H9 (cell line): ENCODE results near the gene CACNA1F. TPM values are rescaled to one million over a fixed set of nuclear protein-coding genes. Genes with fewer than 3 reads are reported as not detected.

Experiments
- DNase-seq: peaks from one replicate; pipeline ENCODE4 v3.0.0-alpha.2; 2017
- H2AFZ ChIP-seq: one replicate; pipeline ENCODE4 v1.6.1; 2013; ENCODE audit warnings: mild to moderate bottlenecking, low read length, control low read depth, moderate library complexity
- H2AK5ac ChIP-seq: 2 replicates; pipeline ENCODE4 v1.6.1; 2013; ENCODE audit warnings: low read length, control low read depth, mixed read lengths; ENCODE audit not compliant: insufficient read length
- H2BK120ac ChIP-seq: one replicate; pipeline ENCODE4 v1.6.1; 2013; ENCODE audit warnings: low read depth, mild to moderate bottlenecking, low read length, control low read depth, inconsistent platforms; ENCODE audit not compliant: poor library complexity, severe bottlenecking
- H2BK12ac ChIP-seq: 2 replicates; pipeline ENCODE4 v1.6.1; 2013; ENCODE audit warnings: low read length, control low read depth, mixed read lengths, low read depth; ENCODE audit not compliant: insufficient read length
- H2BK15ac ChIP-seq: 2 replicates; pipeline ENCODE4 v1.6.1; 2013; ENCODE audit warnings: low read depth, low read length, control low read depth
- H2BK20ac ChIP-seq: one replicate; pipeline ENCODE4 v1.6.1; 2013; ENCODE audit warnings: low read depth, mild to moderate bottlenecking, low read length, control low read depth, inconsistent platforms; ENCODE audit not compliant: poor library complexity, severe bottlenecking
- H2BK5ac ChIP-seq: 2 replicates; pipeline ENCODE4 v1.6.1; 2013; ENCODE audit warnings: low read length, control low read depth, mixed read lengths; ENCODE audit not compliant: insufficient read length
- H3K14ac ChIP-seq: 2 replicates; pipeline ENCODE4 v1.6.1; 2013; ENCODE audit warnings: low read length, control low read depth; ENCODE audit not compliant: insufficient read depth
- H3K18ac ChIP-seq: 2 replicates; pipeline ENCODE4 v1.6.1; 2013; ENCODE audit warnings: low read depth, mild to moderate bottlenecking, mixed read lengths, low read length, control low read depth; ENCODE audit not compliant: insufficient read length
- H3K23ac ChIP-seq: 2 replicates; pipeline ENCODE4 v1.6.1; 2013; ENCODE audit warnings: low read length, control low read depth, mixed read lengths, low read depth; ENCODE audit not compliant: insufficient read length
- H3K23me2 ChIP-seq: 2 replicates; pipeline ENCODE4 v1.6.1; 2013; ENCODE audit warnings: low read depth, mild to moderate bottlenecking, mixed read lengths, low read length, control low read depth; ENCODE audit not compliant: insufficient read length, poor library complexity, severe bottlenecking
- H3K27ac ChIP-seq: 2 replicates; pipeline ENCODE4 v1.5.1; 2013; ENCODE audit warnings: low read length, control low read depth, mixed read lengths, low read depth; ENCODE audit not compliant: insufficient read length
- H3K27me3 ChIP-seq: 2 replicates; pipeline ENCODE4 v1.6.1; 2013; ENCODE audit warnings: low read length, control low read depth, inconsistent platforms; ENCODE audit not compliant: insufficient read depth
- H3K4ac ChIP-seq: 2 replicates; pipeline ENCODE4 v1.6.1; 2013; ENCODE audit warnings: low read depth, mild to moderate bottlenecking, control low read depth, inconsistent platforms, low read length, moderate library complexity
- H3K4me1 ChIP-seq: 2 replicates; pipeline ENCODE4 v1.6.1; 2013; ENCODE audit warnings: low read length, control low read depth, inconsistent platforms; ENCODE audit not compliant: insufficient read depth
- H3K4me2 ChIP-seq: 2 replicates; pipeline ENCODE4 v1.6.1; 2013; ENCODE audit warnings: low read length, control low read depth, mixed read lengths; ENCODE audit not compliant: insufficient read length, insufficient read depth
- H3K56ac ChIP-seq: 2 replicates; pipeline ENCODE4 v1.6.1; 2013; ENCODE audit warnings: low read depth, mild to moderate bottlenecking, mixed read lengths, low read length, control low read depth; ENCODE audit not compliant: insufficient read length
- H3K79me1 ChIP-seq: 2 replicates; pipeline ENCODE4 v1.6.1; 2013; ENCODE audit warnings: low read depth, mild to moderate bottlenecking, moderate library complexity, low read length, control low read depth, inconsistent platforms; ENCODE audit not compliant: insufficient read depth, poor library complexity, severe bottlenecking
- H3K79me2 ChIP-seq: 2 replicates; pipeline ENCODE4 v1.6.1; 2013; ENCODE audit warnings: low read length, control low read depth, inconsistent platforms; ENCODE audit not compliant: insufficient read depth
- H3K9ac ChIP-seq: 2 replicates; pipeline ENCODE4 v1.6.1; 2013; ENCODE audit warnings: low read length, control low read depth, mixed read lengths; ENCODE audit not compliant: insufficient read length; ENCODE audit errors: extremely low read depth
- H3K9me3 ChIP-seq: one replicate; pipeline ENCODE4 v1.6.1; 2013; ENCODE audit warnings: low read depth, low read length, inconsistent platforms; ENCODE audit not compliant: control insufficient read depth
- H3T11ph ChIP-seq: one replicate; pipeline ENCODE4 v1.6.1; 2013; ENCODE audit warnings: mild to moderate bottlenecking, low read length, control low read depth, inconsistent platforms
- H4K20me1 ChIP-seq: one replicate; pipeline ENCODE4 v1.6.1; 2013; ENCODE audit not compliant: control insufficient read depth, insufficient read length, insufficient read depth
- H4K5ac ChIP-seq: 2 replicates; pipeline ENCODE4 v1.6.1; 2013; ENCODE audit warnings: low read depth, mild to moderate bottlenecking, mixed read lengths, low read length, control low read depth; ENCODE audit not compliant: insufficient read length
- H4K8ac ChIP-seq: replicated peaks from 2 replicates; pipeline ENCODE4 v1.6.1; 2013; ENCODE audit warnings: low read length, control low read depth, mixed read lengths, low read depth; ENCODE audit not compliant: insufficient read length
- H4K91ac ChIP-seq: 2 replicates; pipeline ENCODE4 v1.6.1; 2013; ENCODE audit warnings: low read depth, mild to moderate bottlenecking, moderate library complexity, mixed read lengths, low read length, control low read depth; ENCODE audit not compliant: insufficient read length
- H3K27ac Mint-ChIP-seq, 3 experiments: 2 replicates in 2 of 3; 3 replicates in 1 of 3; pipeline ENCODE4 v1.8.0; 2020 to 2021; ENCODE audit warnings: mixed read lengths in 3 of 3, mild to moderate bottlenecking in 1 of 3, moderate library complexity in 1 of 3
- H3K27me3 Mint-ChIP-seq: 2 replicates; pipeline ENCODE4 v1.8.0; 2021; ENCODE audit warnings: low read depth, mild to moderate bottlenecking, moderate library complexity, mixed read lengths
- H3K36me3 Mint-ChIP-seq, 3 experiments: 2 replicates in 2 of 3; 3 replicates in 1 of 3; pipeline ENCODE4 v1.8.0; 2020 to 2021; ENCODE audit warnings: low read depth in 3 of 3, mixed read lengths in 3 of 3; ENCODE audit not compliant: insufficient read depth in 1 of 3
- H3K4me1 Mint-ChIP-seq, 2 experiments: 2 replicates each; pipeline ENCODE4 v1.8.0; 2020; ENCODE audit warnings: mixed read lengths in 2 of 2
- H3K4me3 Mint-ChIP-seq, 2 experiments: 2 replicates in 1 of 2; 3 replicates in 1 of 2; pipeline ENCODE4 v1.8.0; 2020 to 2021; ENCODE audit warnings: mild to moderate bottlenecking in 2 of 2, mixed read lengths in 2 of 2, moderate library complexity in 1 of 2
- H3K9me3 Mint-ChIP-seq, 2 experiments: 2 replicates in 1 of 2; 3 replicates in 1 of 2; pipeline ENCODE4 v1.8.0; 2020; ENCODE audit warnings: mild to moderate bottlenecking in 2 of 2, mixed read lengths in 2 of 2, moderate library complexity in 1 of 2
- CTCF ChIP-seq: fragments of 200-600 bp; sonication (generic); conservative IDR thresholded peaks from 3 replicates; pipeline ENCODE4 v1.8.0; 2021; ENCODE audit warnings: antibody characterized with exemption, mild to moderate bottlenecking
- WGBS: extraction: QIAGEN DNeasy Blood & Tissue Kit; methylation state at CpG from one replicate; pipeline ENCODE4 v1.1.7; 2013; ENCODE audit warnings: missing lambda C conversion rate, low lambda C conversion rate, mixed read lengths; ENCODE audit not compliant: insufficient read length; ENCODE audit errors: extremely low coverage; 5-methylcytosine and 5-hydroxymethylcytosine counted together
- total RNA-seq: library from RNA; stranded (reverse); gene quantifications from 2 replicates; pipeline ENCODE4 v1.2.1, GENCODE V29; 2021

Gene CACNA1F
- total RNA-seq, 1 experiment from 2014 or later: 1.4 TPM

DNA sequence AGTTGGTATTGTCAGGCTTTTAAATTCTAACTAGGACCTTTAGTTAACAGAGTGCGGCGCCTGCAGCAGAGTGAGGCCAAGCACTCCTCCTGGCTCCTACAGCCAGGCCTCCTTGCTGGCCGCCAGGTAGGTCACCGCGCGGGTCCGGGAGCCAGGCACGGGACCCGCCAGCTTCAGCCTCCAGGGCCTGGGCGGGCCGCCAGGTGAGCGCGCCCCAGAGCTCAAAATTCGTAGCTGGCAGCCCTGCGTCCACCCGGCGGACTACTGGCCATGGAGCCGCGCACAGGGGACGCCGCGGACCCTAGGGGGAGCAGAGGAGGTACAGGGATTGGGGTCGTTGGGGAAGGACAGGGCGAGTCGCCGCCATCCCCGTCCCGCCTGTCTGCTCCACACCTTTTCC lies 70.5 kb downstream of the CACNA1F start, which contains the start of gene MAGIX:
MAGIX (plus strand) TSS at position 139 of the 400 bp plus-strand sequence; CDS start at position 271, 132 bp downstream.
- H3K27ac ChIP-seq: no peak within 1 kb of the TSS

More for the DNA sequence above, 70.5 kb downstream of the CACNA1F start, which contains the start of gene MAGIX:
- Histone ChIP-seq H2BK20ac (no peak within 1 kb of the TSS), H4K8ac (no peak within 1 kb of the TSS), H3K4me1 (no peaks in the 10 kb centered on the region), H3K79me2 (no peaks in the 10 kb centered on the region), H3K27me3 (no peaks in the 10 kb centered on the region; the same call in 1 of the 2 replicates), H3K18ac (no peak within 1 kb of the TSS), H4K20me1 (no peaks in the 10 kb centered on the region), H3K9me3 (peaks cover 18% of the 10 kb centered on the region), H3T11ph (no peak within 1 kb of the TSS), H2BK12ac (no peak within 1 kb of the TSS), H3K23ac (no peak within 1 kb of the TSS), H3K14ac (no peak within 1 kb of the TSS), H3K4me2 (peak within 1 kb of the TSS; percentile 28), H2AK5ac (no peak within 1 kb of the TSS), H3K23me2 (peaks cover 14% of the 10 kb centered on the region), H3K79me1 (no peaks in the 10 kb centered on the region), H4K91ac (no peak within 1 kb of the TSS), H2BK15ac (no peak within 1 kb of the TSS), H4K5ac (no peak within 1 kb of the TSS), H2BK120ac (no peak within 1 kb of the TSS), H3K9ac (no peak within 1 kb of the TSS), H2BK5ac (no peak within 1 kb of the TSS), H3K56ac (no peak within 1 kb of the TSS), H3K4ac (no peak within 1 kb of the TSS), H2AFZ (no peak within 1 kb of the TSS)
- TF ChIP-seq CTCF: no peak
- H3K9me3 Mint-ChIP-seq: peaks cover 60 to 67% of the 10 kb centered on the region in 2 experiments
- DNase-seq: peak; percentile 40
- no peak within 1 kb of the TSS for H3K27ac Mint-ChIP-seq
- WGBS: no CpG with 5 or more reads among the region's 28 CpGs
- peaks cover 33% of the 10 kb centered on the region for H3K27me3 Mint-ChIP-seq
- peaks cover 8 to 21% of the 10 kb centered on the region in 2 experiments for H3K4me1 Mint-ChIP-seq
- peaks cover 0 to 4% (median 4%) of the 10 kb centered on the region in 3 experiments; a peak in 3 of 7 replicates for H3K36me3 Mint-ChIP-seq
- H3K4me3 Mint-ChIP-seq: peak within 1 kb of the TSS; percentile 72 to 84
